ENCODE measurements around the gene CCNF. TPM values are rescaled to one million over a fixed set of nuclear protein-coding genes. Genes with fewer than 3 reads are reported as not detected.
A peak's percentile ranks its signal among the peaks of the same experiment; 100 is the strongest.
"Not testable (repeated sequence)": the region's sequence is repeated elsewhere in the genome, so short reads cannot be mapped to it uniquely, and the experiment has no call there.

Gene CCNF, protein sequence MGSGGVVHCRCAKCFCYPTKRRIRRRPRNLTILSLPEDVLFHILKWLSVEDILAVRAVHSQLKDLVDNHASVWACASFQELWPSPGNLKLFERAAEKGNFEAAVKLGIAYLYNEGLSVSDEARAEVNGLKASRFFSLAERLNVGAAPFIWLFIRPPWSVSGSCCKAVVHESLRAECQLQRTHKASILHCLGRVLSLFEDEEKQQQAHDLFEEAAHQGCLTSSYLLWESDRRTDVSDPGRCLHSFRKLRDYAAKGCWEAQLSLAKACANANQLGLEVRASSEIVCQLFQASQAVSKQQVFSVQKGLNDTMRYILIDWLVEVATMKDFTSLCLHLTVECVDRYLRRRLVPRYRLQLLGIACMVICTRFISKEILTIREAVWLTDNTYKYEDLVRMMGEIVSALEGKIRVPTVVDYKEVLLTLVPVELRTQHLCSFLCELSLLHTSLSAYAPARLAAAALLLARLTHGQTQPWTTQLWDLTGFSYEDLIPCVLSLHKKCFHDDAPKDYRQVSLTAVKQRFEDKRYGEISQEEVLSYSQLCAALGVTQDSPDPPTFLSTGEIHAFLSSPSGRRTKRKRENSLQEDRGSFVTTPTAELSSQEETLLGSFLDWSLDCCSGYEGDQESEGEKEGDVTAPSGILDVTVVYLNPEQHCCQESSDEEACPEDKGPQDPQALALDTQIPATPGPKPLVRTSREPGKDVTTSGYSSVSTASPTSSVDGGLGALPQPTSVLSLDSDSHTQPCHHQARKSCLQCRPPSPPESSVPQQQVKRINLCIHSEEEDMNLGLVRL
- 10 to 100 TPM in 3 of 4 donors, 1 to 10 TPM in 1; 5.6 to 17.7 (median 11.3) TPM for total RNA-seq

GRCh38 chr16:2429034-2429770 lies at the start of gene CCNF:
Gene CCNF, plus strand, starts transcription at chr16:2429447. Its CDS starts 35 bp downstream, at chr16:2429482.
- TF ChIP-seq POLR2A (IDR thresholded peaks at IDR 0.05): no peak
- TF ChIP-seq, protein P1, sequence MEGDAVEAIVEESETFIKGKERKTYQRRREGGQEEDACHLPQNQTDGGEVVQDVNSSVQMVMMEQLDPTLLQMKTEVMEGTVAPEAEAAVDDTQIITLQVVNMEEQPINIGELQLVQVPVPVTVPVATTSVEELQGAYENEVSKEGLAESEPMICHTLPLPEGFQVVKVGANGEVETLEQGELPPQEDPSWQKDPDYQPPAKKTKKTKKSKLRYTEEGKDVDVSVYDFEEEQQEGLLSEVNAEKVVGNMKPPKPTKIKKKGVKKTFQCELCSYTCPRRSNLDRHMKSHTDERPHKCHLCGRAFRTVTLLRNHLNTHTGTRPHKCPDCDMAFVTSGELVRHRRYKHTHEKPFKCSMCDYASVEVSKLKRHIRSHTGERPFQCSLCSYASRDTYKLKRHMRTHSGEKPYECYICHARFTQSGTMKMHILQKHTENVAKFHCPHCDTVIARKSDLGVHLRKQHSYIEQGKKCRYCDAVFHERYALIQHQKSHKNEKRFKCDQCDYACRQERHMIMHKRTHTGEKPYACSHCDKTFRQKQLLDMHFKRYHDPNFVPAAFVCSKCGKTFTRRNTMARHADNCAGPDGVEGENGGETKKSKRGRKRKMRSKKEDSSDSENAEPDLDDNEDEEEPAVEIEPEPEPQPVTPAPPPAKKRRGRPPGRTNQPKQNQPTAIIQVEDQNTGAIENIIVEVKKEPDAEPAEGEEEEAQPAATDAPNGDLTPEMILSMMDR (IDR thresholded peaks at IDR 0.05): no peak
- WGBS, 2 donors: 1% methylated on average over 29 to 76 of the region's 103 CpGs
- H3K4me3 ChIP-seq (ENCODE audit: low read depth, poor library complexity, severe bottlenecking): peak within 1 kb of the TSS; percentile 57
- peak; percentile 96 to 99 for DNase-seq (ENCODE audit: low spot score in 2 of 2)
- intact Hi-C loops (cut with DNase I; ENCODE audit: low total_unique reads): no loop called here

DNA sequence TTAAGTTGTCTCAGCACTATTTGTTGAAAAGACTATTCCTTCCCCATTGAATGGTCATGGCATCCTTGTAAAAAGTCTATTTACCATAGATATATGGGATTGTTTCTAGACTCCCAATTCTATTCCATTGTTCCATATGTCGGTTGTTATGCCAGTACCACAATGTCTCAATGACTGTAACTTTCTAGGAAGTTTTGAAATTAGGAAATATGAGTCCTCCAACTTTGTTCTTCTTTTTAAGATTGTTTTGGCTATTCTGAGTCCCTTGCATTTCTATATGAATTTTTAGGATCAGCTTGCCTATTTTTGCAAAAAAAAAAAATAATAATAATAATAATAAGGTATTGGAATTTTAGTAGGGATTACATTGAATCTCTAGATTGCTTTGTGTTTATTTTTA lies 45.7 kb upstream of the CCNF start:
- no peak overlapping the region for H3K4me3 ChIP-seq (ENCODE audit: low read depth, poor library complexity, severe bottlenecking)
- WGBS, 2 donors: 93 to 97% methylated on average over 1 of the region's 1 CpG
- TF ChIP-seq POLR2A (IDR thresholded peaks at IDR 0.05): no peak
- TF ChIP-seq, protein P1 (IDR thresholded peaks at IDR 0.05): no peak
- DNase-seq (ENCODE audit: low spot score in 2 of 2): no peak
- intact Hi-C loops (cut with DNase I; ENCODE audit: low total_unique reads): no loop called here

GRCh38 chr16:2384426-2384825 lies 44.8 kb upstream of the CCNF start:
- no peak for DNase-seq (ENCODE audit: low spot score in 2 of 2)
- intact Hi-C loops (cut with DNase I; ENCODE audit: low total_unique reads): no loop called here
- TF ChIP-seq POLR2A (IDR thresholded peaks at IDR 0.05): no peak
- TF ChIP-seq, protein P1 (IDR thresholded peaks at IDR 0.05): no peak
- no peak overlapping the region for H3K4me3 ChIP-seq (ENCODE audit: low read depth, poor library complexity, severe bottlenecking)
- WGBS, 2 donors: 11 to 13% methylated on average over 2 of the region's 2 CpGs

- no peak overlapping the region for H3K4me3 ChIP-seq (ENCODE audit: low read depth, poor library complexity, severe bottlenecking)
- intact Hi-C loops (cut with DNase I; ENCODE audit: low total_unique reads): no loop called here
- 49 to 51% methylated on average over 3 of the region's 3 CpGs for WGBS, 2 donors
- TF ChIP-seq, protein P1 (IDR thresholded peaks at IDR 0.05): no peak
- no peak for TF ChIP-seq POLR2A (IDR thresholded peaks at IDR 0.05)
- no peak for DNase-seq (ENCODE audit: low spot score in 2 of 2)
Measured at GRCh38 chr16:2385190-2385836, 43.9 kb upstream of the CCNF start.

DNA sequence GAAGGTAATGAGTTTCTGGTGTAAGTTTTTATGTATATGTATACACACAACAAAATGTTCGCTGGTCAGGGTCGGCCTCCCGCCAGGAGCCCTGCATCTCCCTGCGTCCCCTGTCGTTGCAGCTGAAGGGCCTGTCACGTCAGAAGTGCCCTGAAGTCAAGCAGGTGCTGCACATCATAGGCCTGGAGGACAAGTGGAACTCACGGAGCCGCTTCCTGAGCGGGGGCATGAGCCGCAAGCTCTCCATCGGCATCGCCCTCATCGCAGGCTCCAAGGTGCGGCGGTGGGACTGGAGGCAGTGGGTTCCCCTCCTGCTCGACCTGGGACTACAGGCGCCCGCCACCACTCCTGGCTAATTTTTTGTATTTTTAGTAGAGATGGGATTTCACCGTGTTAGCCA lies 43.3 kb upstream of the CCNF start:
- intact Hi-C loops (cut with DNase I; ENCODE audit: low total_unique reads); DNase-seq (ENCODE audit: low spot score in 2 of 2); H3K4me3 ChIP-seq (ENCODE audit: low read depth, poor library complexity, severe bottlenecking): not testable (repeated sequence)
- WGBS, 2 donors: 89% methylated on average over 19 of the region's 19 CpGs
